ENCODE measurements around the gene NACA2.

DNA sequence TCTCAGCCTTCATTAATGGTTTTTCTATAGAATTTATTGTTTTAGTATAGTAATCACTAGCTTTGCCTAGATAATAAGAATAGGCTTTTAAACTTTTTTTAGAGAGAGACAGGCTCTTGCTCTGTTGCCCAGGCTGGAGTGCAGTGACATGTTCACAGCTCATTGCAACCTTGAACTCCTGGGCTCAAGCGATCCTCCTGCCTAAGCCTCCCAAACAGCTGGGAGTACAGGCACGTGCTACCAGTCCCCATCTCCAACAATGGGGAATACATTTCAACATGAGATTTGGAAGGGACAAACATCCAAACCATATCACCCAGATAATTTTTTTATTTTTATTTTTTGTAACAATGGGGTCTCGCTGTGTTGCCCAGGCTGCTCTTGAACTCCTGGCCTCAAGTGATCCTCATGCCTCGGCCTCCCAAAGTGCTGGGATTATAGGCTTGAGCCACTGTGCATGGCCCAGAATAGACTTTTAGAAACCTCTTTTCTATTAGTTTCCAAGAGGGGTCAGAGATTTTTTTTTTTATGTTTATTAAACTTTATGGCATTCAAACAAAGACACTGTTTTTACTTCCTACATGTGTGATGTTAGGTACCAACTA, 7.3 kb downstream of the NACA2 start:
- TF ChIP-seq TCF12 (IDR thresholded peaks at IDR 0.05; ENCODE audit: low read depth) (no peak), TAF1 (IDR thresholded peaks at IDR 0.05; ENCODE audit: low read depth) (no peak), RAD21 (IDR thresholded peaks at IDR 0.05; ENCODE audit: low read depth) (no peak), CREB1 (IDR thresholded peaks at IDR 0.05; ENCODE audit: low read depth) (no peak), EGR1 (IDR thresholded peaks at IDR 0.05) (no peak), EP300 (IDR thresholded peaks at IDR 0.05; ENCODE audit: borderline replicate concordance) (no peak), ZBTB7A (IDR thresholded peaks at IDR 0.05; ENCODE audit: low read depth) (no peak), YY1 (IDR thresholded peaks at IDR 0.05; ENCODE audit: low read depth) (no peak), CEBPB (IDR thresholded peaks at IDR 0.05) (no peak), FOXM1 (IDR thresholded peaks at IDR 0.05; ENCODE audit: borderline replicate concordance, low read depth) (no peak)
- TF ChIP-seq, protein P1, sequence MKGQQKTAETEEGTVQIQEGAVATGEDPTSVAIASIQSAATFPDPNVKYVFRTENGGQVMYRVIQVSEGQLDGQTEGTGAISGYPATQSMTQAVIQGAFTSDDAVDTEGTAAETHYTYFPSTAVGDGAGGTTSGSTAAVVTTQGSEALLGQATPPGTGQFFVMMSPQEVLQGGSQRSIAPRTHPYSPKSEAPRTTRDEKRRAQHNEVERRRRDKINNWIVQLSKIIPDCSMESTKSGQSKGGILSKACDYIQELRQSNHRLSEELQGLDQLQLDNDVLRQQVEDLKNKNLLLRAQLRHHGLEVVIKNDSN (IDR thresholded peaks at IDR 0.05) = no peak
- TF ChIP-seq, protein P2, sequence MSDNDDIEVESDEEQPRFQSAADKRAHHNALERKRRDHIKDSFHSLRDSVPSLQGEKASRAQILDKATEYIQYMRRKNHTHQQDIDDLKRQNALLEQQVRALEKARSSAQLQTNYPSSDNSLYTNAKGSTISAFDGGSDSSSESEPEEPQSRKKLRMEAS (IDR thresholded peaks at IDR 0.05) = no peak
- TF ChIP-seq, protein P3, sequence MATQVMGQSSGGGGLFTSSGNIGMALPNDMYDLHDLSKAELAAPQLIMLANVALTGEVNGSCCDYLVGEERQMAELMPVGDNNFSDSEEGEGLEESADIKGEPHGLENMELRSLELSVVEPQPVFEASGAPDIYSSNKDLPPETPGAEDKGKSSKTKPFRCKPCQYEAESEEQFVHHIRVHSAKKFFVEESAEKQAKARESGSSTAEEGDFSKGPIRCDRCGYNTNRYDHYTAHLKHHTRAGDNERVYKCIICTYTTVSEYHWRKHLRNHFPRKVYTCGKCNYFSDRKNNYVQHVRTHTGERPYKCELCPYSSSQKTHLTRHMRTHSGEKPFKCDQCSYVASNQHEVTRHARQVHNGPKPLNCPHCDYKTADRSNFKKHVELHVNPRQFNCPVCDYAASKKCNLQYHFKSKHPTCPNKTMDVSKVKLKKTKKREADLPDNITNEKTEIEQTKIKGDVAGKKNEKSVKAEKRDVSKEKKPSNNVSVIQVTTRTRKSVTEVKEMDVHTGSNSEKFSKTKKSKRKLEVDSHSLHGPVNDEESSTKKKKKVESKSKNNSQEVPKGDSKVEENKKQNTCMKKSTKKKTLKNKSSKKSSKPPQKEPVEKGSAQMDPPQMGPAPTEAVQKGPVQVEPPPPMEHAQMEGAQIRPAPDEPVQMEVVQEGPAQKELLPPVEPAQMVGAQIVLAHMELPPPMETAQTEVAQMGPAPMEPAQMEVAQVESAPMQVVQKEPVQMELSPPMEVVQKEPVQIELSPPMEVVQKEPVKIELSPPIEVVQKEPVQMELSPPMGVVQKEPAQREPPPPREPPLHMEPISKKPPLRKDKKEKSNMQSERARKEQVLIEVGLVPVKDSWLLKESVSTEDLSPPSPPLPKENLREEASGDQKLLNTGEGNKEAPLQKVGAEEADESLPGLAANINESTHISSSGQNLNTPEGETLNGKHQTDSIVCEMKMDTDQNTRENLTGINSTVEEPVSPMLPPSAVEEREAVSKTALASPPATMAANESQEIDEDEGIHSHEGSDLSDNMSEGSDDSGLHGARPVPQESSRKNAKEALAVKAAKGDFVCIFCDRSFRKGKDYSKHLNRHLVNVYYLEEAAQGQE (IDR thresholded peaks at IDR 0.05; ENCODE audit: low read depth) = no peak
